IPS-NIHi11 (cell line): ENCODE results near the gene TMEM53.

Source experiments
- DNase-seq: peaks from one replicate; pipeline ENCODE4 v3.0.0; 2012; ENCODE audit warnings: mixed read lengths, low spot score

Gene TMEM53

GRCh38 chr1:44696789-44697345, 22.6 kb upstream of the TMEM53 start:
- no peak for DNase-seq

- no peak for DNase-seq
Observed at GRCh38 chr1:44696101-44696500, 21.8 kb upstream of the TMEM53 start.

DNA sequence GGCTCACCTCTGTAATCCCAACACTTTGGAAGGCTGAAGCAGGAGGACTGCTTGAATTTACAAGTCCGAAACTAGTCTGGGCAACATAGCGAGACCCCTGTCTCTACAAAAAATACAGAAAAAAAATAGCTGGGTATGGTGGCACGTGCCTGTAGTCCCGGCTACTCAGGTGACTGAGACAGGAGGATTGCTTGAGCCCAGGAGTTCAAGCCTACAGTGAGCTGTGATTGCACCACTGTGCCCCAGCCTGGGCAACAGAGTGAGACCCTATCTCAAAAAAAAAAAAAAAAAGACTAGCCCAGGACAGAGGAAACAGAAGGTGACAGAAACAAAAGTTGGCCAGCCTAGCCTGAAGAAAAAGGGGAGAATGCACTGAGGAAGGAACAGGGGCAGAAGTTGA, 21.4 kb upstream of the TMEM53 start:
- DNase-seq: no peak

- DNase-seq: no peak
Observed at GRCh38 chr1:44694863-44695478, 20.7 kb upstream of the TMEM53 start.

GRCh38 chr1:44693900-44694299, 19.6 kb upstream of the TMEM53 start:
- DNase-seq: no peak

- DNase-seq: no peak
Observed at GRCh38 chr1:44693159-44693558, 18.9 kb upstream of the TMEM53 start.

- no peak for DNase-seq
Observed at GRCh38 chr1:44689447-44689765, 15.1 kb upstream of the TMEM53 start.

DNA sequence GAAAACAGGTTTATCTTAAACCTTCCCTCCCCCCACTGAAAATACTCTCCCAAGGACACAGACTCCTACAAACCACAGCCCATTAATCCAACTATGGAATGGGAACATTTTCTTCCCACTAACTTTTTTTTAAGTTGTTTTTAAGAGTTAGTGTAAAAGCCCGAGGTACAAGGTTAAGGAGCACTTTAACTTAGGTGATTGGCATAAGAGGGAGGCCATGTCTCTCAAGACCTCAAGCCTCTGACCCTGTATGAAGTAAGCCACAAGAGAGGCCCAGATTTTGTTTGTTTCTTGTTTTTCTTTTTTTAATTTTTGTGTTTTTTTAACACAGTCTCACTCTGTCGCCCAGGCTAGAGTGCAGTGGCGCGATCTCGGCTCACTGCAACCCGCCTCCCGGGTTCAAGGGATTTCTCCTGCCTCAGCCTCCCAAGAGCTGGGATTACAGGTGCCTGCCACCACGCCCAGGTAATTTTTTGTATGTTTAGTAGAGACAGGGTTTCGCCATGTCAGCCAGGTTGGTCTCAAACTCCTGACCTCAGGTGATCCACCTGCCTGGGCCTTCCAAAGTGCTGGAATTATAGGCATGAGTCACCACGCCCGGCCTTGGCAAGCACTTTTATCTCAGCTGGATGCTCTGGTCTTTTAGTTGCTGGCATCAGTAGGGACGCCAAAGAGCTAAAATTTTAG, 14.6 kb upstream of the TMEM53 start:
- DNase-seq: no peak

GRCh38 chr1:44685881-44686280, 11.6 kb upstream of the TMEM53 start:
- DNase-seq: no peak

- no peak for DNase-seq
Observed at GRCh38 chr1:44685218-44685617, 10.9 kb upstream of the TMEM53 start.

- DNase-seq: no peak
Observed at GRCh38 chr1:44684525-44684924, 10.2 kb upstream of the TMEM53 start.

DNA sequence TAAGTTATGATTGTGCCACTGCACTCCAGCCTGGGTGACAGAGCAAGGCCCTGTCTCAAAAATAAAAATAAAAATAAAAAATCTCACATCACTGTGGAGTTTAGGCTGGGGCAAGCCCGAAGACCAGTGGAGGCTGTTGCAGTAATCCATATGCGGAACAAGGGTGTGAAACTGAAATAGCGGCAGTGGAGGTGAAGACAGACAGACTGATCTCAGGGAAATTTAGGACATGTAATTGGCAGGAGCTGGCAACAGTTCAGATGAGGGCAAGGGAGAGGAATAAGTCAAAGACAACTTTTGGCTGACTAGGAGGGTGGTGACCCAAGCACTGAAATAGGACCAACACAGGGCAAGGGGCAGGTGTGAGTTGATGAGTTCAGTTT, 8.6 kb upstream of the TMEM53 start:
- DNase-seq: no peak

- DNase-seq: peak; percentile 67
Observed at GRCh38 chr1:44681905-44682882, 7.9 kb upstream of the TMEM53 start.

DNA sequence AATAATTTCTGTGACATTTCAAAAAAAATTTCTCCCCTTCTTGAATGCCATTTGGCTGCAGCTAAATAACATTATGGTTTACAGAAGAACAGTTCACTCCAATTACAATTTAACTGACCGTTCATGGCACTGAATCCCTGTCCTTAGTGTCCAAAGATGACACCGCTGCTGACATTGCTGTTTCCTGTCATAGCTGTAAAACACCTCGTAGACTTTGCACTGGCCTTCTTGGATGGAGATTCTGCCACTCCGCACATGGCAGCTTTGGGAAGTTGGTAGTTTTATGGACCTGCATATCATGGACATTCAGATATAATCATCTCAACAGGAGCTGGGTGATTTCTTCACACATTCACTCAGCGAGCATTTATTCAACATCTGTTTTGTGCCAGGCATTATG, 5.2 kb upstream of the TMEM53 start:
- DNase-seq: no peak

- no peak for DNase-seq
Observed at GRCh38 chr1:44678626-44679025, 4.3 kb upstream of the TMEM53 start.

- DNase-seq: no peak
Observed at GRCh38 chr1:44678120-44678519, 3.8 kb upstream of the TMEM53 start.

DNA sequence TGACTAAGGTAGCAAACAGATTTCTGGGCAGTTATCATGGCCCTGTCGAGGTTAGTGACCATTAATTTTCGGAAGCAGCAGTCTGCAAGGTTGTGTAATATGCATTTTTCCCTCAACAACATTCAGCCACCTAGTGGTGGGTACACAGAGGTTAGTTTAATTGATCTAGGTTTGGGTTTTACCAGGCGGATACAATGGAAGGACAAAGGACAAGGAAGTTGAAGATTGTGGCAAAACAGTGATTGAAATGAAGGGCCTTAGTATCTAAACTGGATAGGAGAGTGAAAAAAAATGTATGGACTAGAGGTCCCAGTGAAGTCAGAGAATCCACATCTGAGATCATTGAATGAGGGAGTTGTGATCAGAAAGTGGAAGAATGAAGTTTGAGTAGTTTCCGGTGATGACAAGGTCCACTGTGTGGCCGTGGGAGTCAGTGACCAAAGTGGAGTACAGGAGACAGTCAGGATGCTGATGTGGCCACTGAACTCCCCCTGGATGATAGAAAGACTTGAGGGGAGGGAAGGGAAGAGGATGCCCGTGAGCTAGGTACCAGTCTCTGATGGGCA, 3.0 kb upstream of the TMEM53 start:
- peak; percentile 52 for DNase-seq

DNA sequence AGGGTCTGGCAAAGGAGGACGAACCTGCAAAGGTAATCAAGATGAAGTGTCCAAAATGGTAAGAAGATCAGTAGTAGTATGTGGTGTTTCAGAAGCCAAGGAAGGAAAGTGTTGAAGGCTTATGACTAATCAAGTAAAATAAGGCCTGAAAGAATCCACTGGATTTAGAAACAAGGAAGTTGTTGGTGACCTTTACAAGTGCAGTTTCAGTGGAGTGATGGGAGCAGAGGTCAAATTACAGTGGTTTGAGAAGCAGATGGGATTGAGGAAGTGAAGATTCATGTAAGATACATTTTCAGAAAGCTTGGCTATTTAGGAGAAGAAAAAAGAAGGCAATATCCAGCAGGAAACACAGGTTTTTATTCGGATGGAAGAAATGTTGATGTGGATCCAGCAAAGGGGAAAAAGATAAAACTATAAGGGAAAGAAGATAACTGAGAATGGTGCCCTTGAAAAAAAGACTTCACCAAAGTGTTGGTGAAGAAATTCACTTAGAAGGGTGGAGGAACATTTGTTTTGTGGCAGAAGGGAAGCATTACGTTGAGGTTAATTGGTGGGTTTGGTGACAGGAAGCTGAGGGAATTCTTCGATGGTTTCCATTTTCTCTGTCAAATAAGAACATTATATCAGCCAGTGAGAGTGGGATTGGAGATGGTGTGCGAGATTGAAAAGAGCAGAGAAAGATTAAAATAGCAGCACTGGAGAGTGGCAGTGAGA, 2.4 kb upstream of the TMEM53 start:
- no peak for DNase-seq

DNA sequence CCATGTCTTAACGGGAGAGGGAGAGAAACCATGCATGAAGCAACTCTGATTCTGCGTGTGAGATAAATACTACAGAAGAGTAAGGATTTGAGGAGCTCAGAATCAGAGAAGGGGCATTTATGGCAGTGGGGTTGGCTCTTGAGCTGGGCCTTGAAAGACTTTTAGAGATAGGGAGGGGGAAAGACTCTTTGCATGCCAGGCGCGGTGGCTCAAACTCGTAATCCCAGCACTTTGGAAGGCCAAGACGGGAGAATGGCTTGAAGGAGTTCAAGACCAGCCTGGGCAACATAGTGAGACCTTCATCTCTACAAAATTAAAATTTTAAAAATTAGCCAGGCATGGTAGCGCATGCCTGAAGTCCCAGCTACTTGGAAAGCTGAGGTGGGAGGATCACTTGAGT, 905 bp upstream of the TMEM53 start:
- no peak for DNase-seq

DNA sequence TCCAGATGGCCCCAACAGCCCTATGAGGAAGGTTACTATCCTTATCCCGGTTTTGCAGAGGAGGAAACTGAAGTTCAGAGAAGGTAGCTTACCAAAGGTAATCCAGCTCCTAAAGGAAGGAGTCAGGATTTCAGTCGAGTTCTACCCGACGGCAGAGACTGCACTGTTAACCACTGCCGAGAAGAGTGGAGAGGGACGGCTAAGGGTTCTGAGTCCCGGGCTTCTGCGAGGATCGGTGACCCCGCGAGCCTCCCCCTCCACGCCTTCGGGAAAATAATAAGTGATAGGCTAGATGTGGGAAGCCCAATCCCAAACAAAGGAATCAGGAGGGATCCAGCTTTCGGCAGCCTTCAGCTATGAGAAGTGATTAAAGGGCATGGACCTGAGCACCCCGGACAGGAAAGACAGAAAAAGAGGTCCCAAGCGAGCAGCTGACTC, 587 bp downstream of the TMEM53 start:
- DNase-seq: no peak

DNA sequence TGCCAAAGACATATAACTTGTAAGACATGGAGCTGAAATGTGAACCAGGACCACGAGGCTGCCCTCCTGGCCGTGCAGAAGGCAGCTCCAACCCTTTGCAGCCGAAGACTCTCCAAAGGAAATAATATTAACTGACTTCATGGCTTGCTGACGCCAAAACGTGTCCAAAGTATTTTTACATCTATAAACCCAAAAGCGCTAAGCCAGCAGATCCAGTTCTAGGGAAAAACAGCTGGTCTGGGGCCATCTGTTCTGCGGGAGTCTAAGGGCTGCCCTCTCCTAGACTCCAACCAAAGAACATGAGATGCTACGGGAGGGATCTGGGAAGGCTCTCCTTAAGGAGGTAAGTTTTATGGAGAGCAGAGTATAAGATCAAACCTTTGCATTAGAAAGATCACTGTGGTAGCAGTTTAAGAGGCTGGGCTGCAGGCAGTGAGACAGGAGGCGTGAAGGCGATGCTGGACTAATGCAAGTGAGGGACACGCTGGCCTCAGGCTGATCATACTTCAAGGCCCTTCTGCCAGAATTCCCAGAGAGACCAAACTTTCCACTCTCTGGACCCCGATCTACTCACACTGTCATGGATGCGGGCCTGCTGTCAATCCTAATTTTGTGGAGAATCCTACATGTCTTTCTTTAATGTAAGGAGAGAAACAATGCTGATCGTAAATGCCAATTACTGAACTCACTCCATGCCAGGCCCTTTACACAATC, 1.2 kb downstream of the TMEM53 start:
- DNase-seq: no peak
